NCI-H1694 (cell line): ENCODE data around the gene FAM9B.
"Not testable (repeated sequence)": the region's sequence is repeated elsewhere in the genome, so short reads cannot be mapped to it uniquely, and the experiment has no call there.

ENCODE experiments used
- DNase-seq: peaks from one replicate; lab custom pipeline; 2025; lab: John Stamatoyannopoulos, UW

The FAM9B gene

GRCh38 chrX:9033989-9034388, at the start of gene FAM9B:
Gene FAM9B, minus strand, starts transcription at chrX:9034127. Its CDS starts 1,141 bp downstream, at chrX:9032986.
- no peak for DNase-seq

GRCh38 chrX:9081271-9081670, 47.3 kb upstream of the FAM9B start:
- DNase-seq = no peak

- no peak for DNase-seq
Observed at GRCh38 chrX:9074326-9074725, 40.4 kb upstream of the FAM9B start.

GRCh38 chrX:9072281-9072680, 38.4 kb upstream of the FAM9B start:
- no peak for DNase-seq

- DNase-seq = no peak
Observed at GRCh38 chrX:9071031-9071650, 37.2 kb upstream of the FAM9B start.

GRCh38 chrX:9069573-9069972, 35.6 kb upstream of the FAM9B start:
- DNase-seq = no peak

- DNase-seq = no peak
Observed at GRCh38 chrX:9064694-9065093, 30.8 kb upstream of the FAM9B start.

GRCh38 chrX:9062641-9063040, 28.7 kb upstream of the FAM9B start:
- DNase-seq = no peak

- no peak for DNase-seq
Observed at GRCh38 chrX:9055354-9055753, 21.4 kb upstream of the FAM9B start.

GRCh38 chrX:9052081-9052480, 18.2 kb upstream of the FAM9B start:
- no peak for DNase-seq

- no peak for DNase-seq
Observed at GRCh38 chrX:9050331-9050730, 16.4 kb upstream of the FAM9B start.

GRCh38 chrX:9048801-9049200, 14.9 kb upstream of the FAM9B start:
- DNase-seq = no peak

GRCh38 chrX:9038244-9038643, 4.3 kb upstream of the FAM9B start:
- DNase-seq = no peak

GRCh38 chrX:9037296-9037695, 3.4 kb upstream of the FAM9B start:
- DNase-seq = no peak

GRCh38 chrX:9033586-9033985, 341 bp downstream of the FAM9B start:
- no peak for DNase-seq

- no peak for DNase-seq
Observed at GRCh38 chrX:9033179-9033578, 748 bp downstream of the FAM9B start.

GRCh38 chrX:9023293-9023692, 10.6 kb downstream of the FAM9B start:
- no peak for DNase-seq

GRCh38 chrX:9019151-9019550, 14.8 kb downstream of the FAM9B start:
- DNase-seq = no peak

- DNase-seq = not testable (repeated sequence)
Observed at GRCh38 chrX:9018332-9018731, 15.6 kb downstream of the FAM9B start.

GRCh38 chrX:9003041-9003440, 30.9 kb downstream of the FAM9B start:
- no peak for DNase-seq

GRCh38 chrX:8988446-8988845, 45.5 kb downstream of the FAM9B start:
- no peak for DNase-seq

- no peak for DNase-seq
Observed at GRCh38 chrX:8987672-8988250, 46.2 kb downstream of the FAM9B start.

GRCh38 chrX:8984231-8984630, 49.7 kb downstream of the FAM9B start:
- DNase-seq = no peak

GRCh38 chrX:8981723-8982122, 52.2 kb downstream of the FAM9B start:
- no peak for DNase-seq
